NK-92 treated with Interleukin-12 subunit alpha and Interleukin-12 subunit beta, amount 100 ng/mL, for 24 hours (cell line): ENCODE data around the gene CKS1B.
"Not testable (repeated sequence)": the region's sequence is repeated elsewhere in the genome, so short reads cannot be mapped to it uniquely, and the experiment has no call there.

ENCODE experiments used
- DNase-seq: peaks from one replicate; lab custom pipeline; 2025; lab: John Stamatoyannopoulos, UW

CKS1B gene

GRCh38 chr1:154964359-154964758 lies 10.1 kb upstream of the CKS1B start:
- DNase-seq, result no peak

GRCh38 chr1:154966111-154966510 lies 8.4 kb upstream of the CKS1B start:
- DNase-seq, result no peak

- no peak for DNase-seq
These were observed 7.0 kb upstream of the CKS1B start for GRCh38 chr1:154967331-154967950.

GRCh38 chr1:154968731-154969130 lies 5.8 kb upstream of the CKS1B start:
- no peak for DNase-seq

GRCh38 chr1:154969246-154969645 lies 5.2 kb upstream of the CKS1B start:
- no peak for DNase-seq

- no peak for DNase-seq
These were observed 4.5 kb upstream of the CKS1B start for GRCh38 chr1:154969860-154970452.

GRCh38 chr1:154970631-154971340 lies 3.7 kb upstream of the CKS1B start, which contains the start of gene SHC1:
SHC1 (minus strand) TSS chr1:154970747; CDS start chr1:154970526, 221 bp downstream.
- DNase-seq, result no peak

GRCh38 chr1:154971341-154971998 lies 3.0 kb upstream of the CKS1B start:
- no peak for DNase-seq

GRCh38 chr1:154972213-154972516 lies 2.3 kb upstream of the CKS1B start:
- no peak for DNase-seq

- DNase-seq, result no peak
These were observed 1.8 kb upstream of the CKS1B start for GRCh38 chr1:154972517-154973343.

- DNase-seq, result peak; percentile 81
These were observed 958 bp upstream of the CKS1B start for GRCh38 chr1:154973344-154974101.

GRCh38 chr1:154974808-154975408 lies 427 bp downstream of the CKS1B start:
- DNase-seq, result peak; percentile 95

- peak; percentile 54 for DNase-seq
These were observed 1.1 kb downstream of the CKS1B start for GRCh38 chr1:154975409-154976059.

- DNase-seq, result not testable (repeated sequence)
These were observed 3.3 kb downstream of the CKS1B start for GRCh38 chr1:154977762-154978161.

- no peak for DNase-seq
These were observed 3.9 kb downstream of the CKS1B start for GRCh38 chr1:154978360-154978759.

- DNase-seq, result no peak
These were observed 7.9 kb downstream of the CKS1B start for GRCh38 chr1:154982341-154982740.

GRCh38 chr1:154982897-154983648 lies 8.6 kb downstream of the CKS1B start, which contains the start of gene FLAD1:
FLAD1 (plus strand) TSS chr1:154983344; CDS start chr1:154983695, 351 bp downstream.
- DNase-seq, result peak; percentile 93

GRCh38 chr1:154983776-154984466 lies 9.4 kb downstream of the CKS1B start:
- DNase-seq, result no peak

- not testable (repeated sequence) for DNase-seq
These were observed 12.3 kb downstream of the CKS1B start for GRCh38 chr1:154986736-154987135.
